Stimulated activated CD8-positive, alpha-beta memory T cell treated with anti-CD3 and anti-CD28 coated beads, Interleukin-7, amount 100 ng/mL, for 24 hours (primary cell): ENCODE measurements around the gene NFATC2.

Experiments used
- DNase-seq: peaks from one replicate; pipeline ENCODE4 v3.0.0-alpha.2; 2020; ENCODE audit warnings: low read depth

Gene NFATC2

DNA sequence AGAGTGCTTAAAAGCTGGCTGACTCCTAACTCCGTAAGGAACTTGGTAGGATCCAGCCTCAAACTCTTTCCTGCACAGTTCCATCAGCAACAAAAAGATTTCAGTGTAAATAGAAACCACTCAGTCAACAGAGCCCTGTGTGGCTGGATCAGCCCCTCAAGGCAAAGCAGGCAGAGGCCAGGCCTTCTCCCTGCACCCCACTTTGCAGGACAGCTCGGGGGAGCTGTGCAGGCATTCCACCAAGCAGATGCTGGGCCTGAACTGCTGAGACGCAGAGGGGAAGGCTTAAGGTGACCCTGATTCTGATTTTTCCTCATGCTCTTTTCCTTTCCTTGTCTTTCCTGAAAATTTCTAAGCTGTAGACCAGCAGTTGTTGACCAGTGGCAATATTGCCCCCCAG lies 91.5 kb downstream of the NFATC2 start:
- DNase-seq, result no peak

DNA sequence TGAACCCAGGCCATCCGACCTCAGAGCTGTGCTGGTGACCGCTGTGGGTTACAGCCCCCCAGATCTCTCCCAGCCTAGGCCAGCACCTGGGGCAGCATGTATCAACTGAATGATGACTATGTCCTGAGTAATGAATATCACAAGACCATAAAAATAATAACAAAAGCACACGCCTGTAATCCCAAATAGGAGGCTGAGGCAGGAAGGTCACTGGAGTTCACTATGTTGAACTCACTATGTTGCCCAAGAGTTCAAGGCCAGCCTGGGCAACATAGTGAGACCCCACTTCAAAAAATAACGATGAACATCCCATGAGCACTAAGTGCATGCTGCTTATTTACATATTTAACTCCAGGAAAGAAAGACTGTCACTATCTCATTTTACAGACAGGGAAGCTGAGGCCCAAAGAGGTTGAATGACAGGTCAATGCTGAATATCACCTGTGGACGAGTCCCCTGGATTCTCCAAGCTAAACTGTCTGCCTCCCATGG lies 92.3 kb downstream of the NFATC2 start:
- DNase-seq, result no peak

DNA sequence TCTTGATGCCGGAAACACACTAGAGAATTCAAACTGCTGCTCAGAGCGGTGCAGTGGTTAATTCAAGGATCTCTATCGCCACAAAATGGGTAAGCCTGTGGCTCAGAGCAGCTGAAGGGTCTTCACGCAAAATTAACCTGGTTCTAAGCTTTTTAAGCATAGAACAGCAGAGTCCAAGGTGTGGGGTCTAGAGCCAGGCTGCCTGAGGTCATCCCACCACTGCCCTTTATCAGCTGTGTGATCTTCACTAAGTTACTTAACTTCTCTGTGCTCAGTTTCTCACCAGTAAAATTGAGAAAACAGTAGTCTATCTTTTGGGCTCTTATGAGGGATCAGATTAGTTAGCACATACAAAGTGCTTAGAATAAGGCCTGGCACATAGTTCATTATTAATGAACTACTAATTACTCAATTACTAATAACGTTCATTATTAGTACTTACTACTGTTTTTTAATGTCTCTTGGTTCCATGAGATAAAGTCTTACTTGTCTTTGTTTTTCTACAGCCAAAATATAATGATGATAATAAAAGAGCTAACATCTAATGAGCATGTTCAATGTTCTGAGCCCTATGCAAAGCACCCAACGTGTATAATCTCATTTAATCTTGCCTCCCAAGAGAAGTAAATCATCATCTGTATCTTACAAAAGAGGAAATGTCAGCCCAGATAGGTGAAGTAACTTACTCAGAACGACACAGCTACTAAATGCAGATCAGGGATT lies 92.9 kb downstream of the NFATC2 start:
- DNase-seq, result no peak

- DNase-seq, result no peak
Measured at GRCh38 chr20:51447765-51448148, 94.8 kb downstream of the NFATC2 start.

- DNase-seq, result no peak
Measured at GRCh38 chr20:51447097-51447764, 95.3 kb downstream of the NFATC2 start.

GRCh38 chr20:51446656-51447055 lies 95.9 kb downstream of the NFATC2 start:
- no peak for DNase-seq

DNA sequence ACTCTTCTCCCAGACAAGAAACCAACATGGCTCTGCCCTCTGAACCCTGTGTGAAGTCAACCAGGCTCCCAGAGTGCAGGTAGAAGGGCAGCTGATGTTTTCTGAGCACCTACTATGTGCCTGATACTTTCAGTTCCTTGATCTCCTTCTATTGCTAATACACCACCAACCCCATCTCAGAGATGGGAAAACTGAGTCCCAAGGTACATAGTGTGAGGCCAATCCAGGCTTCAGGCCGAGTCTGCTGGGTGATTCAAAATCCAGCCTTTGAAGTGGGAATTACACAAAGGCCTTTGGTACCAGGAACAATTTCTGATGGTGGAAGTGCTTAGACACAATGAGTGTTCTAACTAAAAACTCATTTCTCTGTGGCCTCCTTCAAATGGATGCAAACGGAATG lies 96.3 kb downstream of the NFATC2 start:
- no peak for DNase-seq

DNA sequence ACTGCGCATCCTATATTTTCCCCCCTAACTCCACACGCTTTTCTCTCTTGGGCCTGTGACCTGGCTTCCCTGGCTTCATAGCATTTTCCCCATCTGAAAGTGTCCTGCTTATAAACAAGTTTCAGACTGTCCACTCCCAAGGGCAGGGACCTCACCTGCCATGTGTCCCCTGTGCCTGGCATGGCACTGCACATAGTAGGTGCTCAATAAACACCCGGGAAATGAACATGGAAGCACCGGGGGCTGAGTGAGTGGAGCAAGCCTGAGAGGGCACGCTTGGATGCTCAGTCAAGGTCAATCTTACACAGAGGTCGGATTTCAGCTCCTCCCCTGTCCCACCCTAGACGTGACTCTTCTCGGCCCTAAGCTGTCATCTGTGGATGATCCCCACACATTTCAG lies 96.9 kb downstream of the NFATC2 start:
- no peak for DNase-seq

DNA sequence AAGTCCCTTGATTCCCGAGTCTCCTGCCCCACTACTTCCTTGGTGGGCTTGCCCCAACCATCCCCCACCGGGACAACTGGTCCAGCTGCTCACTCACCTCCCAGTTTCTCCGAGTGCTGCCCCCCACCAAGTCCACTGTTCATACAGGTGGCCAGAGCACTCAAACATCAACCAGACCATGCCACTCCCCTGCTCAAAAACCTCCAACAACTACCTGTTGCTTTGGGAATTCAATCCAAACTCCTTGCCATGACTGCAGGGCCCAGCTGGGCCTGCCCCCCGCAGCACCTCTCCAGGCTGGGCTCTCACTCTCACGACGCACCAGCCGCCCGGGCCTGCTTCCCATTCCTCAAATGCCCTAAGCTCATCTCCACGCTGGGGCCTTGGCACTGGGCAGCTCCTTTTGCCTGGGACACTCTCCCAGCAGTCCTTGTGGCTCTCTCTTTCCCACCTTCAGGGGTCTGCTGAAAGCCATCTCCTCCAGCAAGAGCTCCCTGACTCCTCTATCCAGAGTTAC lies 97.5 kb downstream of the NFATC2 start:
- no peak for DNase-seq

DNA sequence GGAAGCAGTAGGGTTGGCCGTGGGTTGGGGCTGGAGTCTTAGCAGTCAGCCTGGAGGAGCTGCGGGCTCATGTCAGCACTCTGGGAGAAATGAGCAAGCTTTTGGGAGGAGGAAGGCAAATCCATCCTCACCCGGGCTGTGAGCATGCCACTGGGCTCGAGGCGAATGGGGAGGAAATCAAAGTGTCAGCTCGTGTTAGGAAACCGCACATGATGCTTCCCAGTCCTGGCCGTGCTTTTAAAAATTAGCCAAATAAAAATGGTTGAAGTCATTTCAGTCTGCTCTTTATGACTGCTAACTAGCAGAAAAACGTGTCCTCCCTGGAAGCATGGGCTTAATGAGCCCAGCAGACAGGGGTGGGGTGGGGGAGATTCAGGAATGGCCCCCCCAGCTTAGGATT lies 98.1 kb downstream of the NFATC2 start:
- DNase-seq, result no peak

GRCh38 chr20:51442602-51443001 lies 99.9 kb downstream of the NFATC2 start:
- DNase-seq, result no peak

DNA sequence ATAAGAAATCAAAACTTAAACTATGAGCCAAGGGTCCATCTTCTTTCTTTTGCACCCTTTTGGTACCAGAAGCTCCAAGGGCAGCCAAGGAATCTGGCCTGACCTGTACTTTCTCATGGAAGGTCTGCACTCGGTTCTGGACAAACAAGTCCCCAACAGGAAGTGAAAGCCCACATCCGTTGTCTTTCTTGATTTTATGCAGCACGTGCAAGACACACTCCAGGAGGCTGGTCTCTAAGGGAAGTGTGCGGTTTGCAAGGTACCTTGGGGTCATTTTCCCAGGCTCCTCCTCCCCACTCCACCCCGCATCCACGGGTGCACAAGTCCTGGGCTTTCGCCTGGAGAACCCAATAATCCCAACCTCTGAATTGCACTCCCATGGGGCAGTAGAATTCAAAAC lies 101.9 kb downstream of the NFATC2 start:
- DNase-seq, result no peak

- no peak for DNase-seq
Measured at GRCh38 chr20:51439160-51439689, 103.3 kb downstream of the NFATC2 start.

- no peak for DNase-seq
Measured at GRCh38 chr20:51438136-51438535, 104.4 kb downstream of the NFATC2 start.

DNA sequence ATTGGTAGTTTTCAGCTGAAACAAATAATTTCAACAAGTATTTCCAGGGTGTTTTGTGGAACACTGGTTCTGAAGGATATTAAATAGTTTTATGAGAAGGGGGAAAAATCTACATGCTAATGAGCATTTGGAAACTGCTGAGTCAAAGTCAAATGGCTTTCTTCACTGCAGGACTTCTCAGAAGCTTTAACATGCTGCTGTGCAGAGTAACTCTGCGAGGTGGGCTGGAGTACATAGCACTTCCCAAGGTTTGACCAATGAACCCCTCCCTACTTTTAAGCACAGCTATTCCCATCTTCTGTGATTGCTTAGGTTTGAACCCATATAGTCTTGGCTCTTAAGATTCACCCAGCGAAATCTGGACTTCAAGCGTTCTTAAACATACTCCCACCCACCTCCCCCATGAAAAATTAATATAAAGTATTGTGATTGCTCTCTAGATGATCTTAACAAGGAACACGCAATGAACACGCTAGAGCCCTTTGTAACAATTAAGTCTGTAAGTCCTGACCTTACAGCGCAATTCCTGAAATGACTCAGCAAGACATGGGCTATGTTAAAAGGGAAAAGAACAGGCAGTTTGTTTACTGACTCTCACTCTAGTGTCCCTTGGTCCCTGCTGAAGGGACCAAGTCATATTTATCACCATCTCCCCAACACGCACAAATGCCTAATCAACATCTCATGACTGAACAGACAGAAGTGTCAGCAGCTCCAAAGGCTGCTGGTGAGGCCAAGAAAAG lies 105.2 kb downstream of the NFATC2 start:
- no peak for DNase-seq

GRCh38 chr20:51434580-51435247 lies 107.8 kb downstream of the NFATC2 start:
- no peak for DNase-seq

DNA sequence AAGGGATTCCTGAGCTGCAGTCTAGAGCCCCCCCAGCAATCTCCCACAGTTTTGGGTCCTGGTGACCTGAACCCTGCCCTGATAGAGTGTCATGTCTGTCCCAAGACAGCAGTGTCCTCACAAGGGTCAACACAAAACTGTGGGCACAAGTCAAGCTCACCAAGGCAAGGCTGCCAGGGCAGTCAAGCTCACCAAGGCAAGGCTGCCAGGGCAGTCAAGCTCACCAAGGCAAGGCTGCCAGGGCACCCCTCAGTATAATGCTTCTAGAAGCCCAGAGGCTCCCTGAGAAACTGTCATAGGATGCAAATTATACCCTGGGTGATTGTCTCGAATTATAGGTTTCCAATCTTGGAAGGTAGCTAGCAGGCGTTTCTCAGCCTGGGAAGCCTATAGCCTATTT lies 108.5 kb downstream of the NFATC2 start:
- no peak for DNase-seq

DNA sequence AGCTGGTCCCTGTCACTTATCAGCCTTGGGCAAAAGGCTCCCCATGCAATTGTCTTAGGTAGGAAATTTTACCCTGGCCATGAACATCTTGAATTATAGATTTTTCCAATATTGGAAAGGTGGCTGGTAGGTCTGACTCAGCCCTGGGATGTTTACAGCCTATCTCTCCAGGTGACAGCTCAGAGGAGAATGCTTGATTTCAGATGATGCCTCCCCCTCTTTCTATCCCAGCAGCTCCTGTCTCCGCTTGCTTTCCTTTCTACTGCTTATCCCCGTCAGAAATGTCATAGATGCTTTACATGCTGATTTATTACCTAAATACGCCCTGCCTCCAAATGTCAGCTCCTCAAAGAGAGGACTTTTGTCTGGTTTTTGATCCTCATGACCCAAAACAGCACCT lies 109.6 kb downstream of the NFATC2 start:
- no peak for DNase-seq

GRCh38 chr20:51432251-51432784 lies 110.2 kb downstream of the NFATC2 start:
- DNase-seq, result no peak

DNA sequence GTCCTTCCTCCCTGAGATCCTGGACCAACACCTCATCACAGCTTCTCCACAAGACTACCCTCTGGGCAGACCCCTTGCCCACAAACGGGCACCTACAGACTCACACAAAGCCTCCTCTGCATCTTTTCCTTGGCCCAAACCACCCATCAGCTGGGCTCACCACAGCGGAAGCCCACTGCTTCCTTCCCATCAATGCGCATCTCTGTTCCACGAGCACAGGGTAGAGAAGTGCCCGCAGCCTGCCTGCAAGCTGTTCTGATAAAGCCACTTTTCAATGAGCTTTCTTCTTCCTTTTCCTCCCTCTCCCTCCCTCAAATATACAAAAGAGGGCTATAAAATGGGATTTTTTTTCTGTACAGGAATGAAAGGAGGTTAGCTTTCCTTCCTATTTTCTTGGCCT lies 111.2 kb downstream of the NFATC2 start:
- no peak for DNase-seq

- DNase-seq, result no peak
Measured at GRCh38 chr20:51430198-51430950, 112.1 kb downstream of the NFATC2 start.
